ENCODE data around the gene MRPS27. TPM values are rescaled to one million over a fixed set of nuclear protein-coding genes. Genes with fewer than 3 reads are reported as not detected.

The MRPS27 gene
- total and polyA plus RNA-seq, 2 of the 13 experiments (the other 11 are each of a cell fraction or from before 2014, with no cell fraction given), result 71.8 to 115 TPM

DNA sequence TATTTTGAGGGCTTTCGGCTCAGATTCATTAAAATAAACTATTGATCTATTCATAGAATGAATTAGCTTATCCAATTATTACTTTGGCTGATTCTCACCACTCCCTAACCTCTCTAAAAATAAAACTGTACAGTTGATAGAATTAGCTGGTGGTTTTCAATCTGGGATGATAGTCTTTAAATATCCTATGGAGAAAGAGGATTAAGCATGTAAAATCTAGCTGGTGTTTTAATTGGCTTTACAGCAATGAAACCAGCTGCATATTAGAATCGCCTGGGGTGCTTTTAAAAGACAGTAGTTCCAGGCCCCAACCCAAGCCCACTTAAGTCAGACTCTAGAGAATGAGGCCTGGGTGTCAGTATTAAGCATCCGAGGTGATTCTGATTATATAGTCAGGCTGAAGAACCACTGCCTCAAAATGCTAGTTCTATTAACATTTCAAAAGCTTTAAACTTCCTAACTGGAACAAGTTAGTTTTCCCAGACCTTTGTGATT is 117.7 kb downstream of the MRPS27 start:
- H3K4me3 ChIP-seq (replicated peaks in 1 of 3; ENCODE audit: insufficient read depth in 1 of 3, low read depth in 2 of 3, low read length in 3 of 3), result no peak overlapping the region
- H3K27me3 ChIP-seq (ENCODE audit: control insufficient read depth in 1 of 2, insufficient read depth in 2 of 2, low read length in 2 of 2), result no peaks in the 10 kb centered on the region
- no peak overlapping the region for H2AFZ ChIP-seq (ENCODE audit: low read length)
- TF ChIP-seq U2AF1 (optimal IDR thresholded peaks at IDR 0.05; ENCODE audit: low read depth, low read length) (no peak), SOX6 (IDR thresholded peaks at IDR 0.05) (no peak), SOX6 (CRISPR knock-in tag; IDR thresholded peaks at IDR 0.05) (no peak), STAT5B (CRISPR knock-in tag; IDR thresholded peaks at IDR 0.05) (no peak), PHB2 (IDR thresholded peaks at IDR 0.05; ENCODE audit: partially characterized antibody) (no peak), JUNB (CRISPR knock-in tag; IDR thresholded peaks at IDR 0.05; ENCODE audit: borderline replicate concordance) (no peak), SSRP1 (CRISPR knock-in tag; IDR thresholded peaks at IDR 0.05) (no peak)
- TF ChIP-seq, protein P1, sequence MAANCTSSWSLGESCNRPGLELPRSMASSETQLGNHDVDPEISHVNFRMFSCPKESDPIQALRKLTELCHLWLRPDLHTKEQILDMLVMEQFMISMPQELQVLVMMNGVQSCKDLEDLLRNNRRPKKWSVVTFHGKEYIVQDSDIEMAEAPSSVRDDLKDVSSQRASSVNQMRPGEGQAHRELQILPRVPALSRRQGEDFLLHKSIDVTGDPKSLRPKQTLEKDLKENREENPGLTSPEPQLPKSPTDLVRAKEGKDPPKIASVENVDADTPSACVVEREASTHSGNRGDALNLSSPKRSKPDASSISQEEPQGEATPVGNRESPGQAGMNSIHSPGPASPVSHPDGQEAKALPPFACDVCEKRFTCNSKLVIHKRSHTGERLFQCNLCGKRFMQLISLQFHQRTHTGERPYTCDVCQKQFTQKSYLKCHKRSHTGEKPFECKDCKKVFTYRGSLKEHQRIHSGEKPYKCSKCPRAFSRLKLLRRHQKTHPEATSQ (CRISPR knock-in tag; IDR thresholded peaks at IDR 0.05; ENCODE audit: borderline replicate concordance), result no peak
- TF ChIP-seq, protein P2, sequence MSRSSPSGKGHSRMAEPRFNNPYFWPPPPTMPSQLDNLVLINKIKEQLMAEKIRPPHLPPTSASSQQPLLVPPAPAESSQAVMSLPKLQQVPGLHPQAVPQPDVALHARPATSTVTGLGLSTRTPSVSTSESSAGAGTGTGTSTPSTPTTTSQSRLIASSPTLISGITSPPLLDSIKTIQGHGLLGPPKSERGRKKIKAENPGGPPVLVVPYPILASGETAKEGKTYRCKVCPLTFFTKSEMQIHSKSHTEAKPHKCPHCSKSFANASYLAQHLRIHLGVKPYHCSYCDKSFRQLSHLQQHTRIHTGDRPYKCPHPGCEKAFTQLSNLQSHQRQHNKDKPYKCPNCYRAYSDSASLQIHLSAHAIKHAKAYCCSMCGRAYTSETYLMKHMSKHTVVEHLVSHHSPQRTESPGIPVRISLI (CRISPR knock-in tag; IDR thresholded peaks at IDR 0.05; ENCODE audit: borderline replicate concordance), result no peak
- TF ChIP-seq, protein P3, sequence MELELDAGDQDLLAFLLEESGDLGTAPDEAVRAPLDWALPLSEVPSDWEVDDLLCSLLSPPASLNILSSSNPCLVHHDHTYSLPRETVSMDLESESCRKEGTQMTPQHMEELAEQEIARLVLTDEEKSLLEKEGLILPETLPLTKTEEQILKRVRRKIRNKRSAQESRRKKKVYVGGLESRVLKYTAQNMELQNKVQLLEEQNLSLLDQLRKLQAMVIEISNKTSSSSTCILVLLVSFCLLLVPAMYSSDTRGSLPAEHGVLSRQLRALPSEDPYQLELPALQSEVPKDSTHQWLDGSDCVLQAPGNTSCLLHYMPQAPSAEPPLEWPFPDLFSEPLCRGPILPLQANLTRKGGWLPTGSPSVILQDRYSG (CRISPR knock-in tag; IDR thresholded peaks at IDR 0.05), result no peak
- TF ChIP-seq, protein P4, sequence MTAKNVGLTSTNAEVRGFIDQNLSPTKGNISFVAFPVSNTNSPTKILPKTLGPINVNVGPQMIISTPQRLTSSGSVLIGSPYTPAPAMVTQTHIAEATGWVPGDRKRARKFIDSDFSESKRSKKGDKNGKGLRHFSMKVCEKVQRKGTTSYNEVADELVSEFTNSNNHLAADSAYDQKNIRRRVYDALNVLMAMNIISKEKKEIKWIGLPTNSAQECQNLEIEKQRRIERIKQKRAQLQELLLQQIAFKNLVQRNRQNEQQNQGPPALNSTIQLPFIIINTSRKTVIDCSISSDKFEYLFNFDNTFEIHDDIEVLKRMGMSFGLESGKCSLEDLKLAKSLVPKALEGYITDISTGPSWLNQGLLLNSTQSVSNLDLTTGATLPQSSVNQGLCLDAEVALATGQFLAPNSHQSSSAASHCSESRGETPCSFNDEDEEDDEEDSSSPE (CRISPR knock-in tag; IDR thresholded peaks at IDR 0.05), result no peak
- TF ChIP-seq, protein P5, sequence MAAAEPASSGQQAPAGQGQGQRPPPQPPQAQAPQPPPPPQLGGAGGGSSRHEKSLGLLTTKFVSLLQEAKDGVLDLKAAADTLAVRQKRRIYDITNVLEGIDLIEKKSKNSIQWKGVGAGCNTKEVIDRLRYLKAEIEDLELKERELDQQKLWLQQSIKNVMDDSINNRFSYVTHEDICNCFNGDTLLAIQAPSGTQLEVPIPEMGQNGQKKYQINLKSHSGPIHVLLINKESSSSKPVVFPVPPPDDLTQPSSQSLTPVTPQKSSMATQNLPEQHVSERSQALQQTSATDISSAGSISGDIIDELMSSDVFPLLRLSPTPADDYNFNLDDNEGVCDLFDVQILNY (CRISPR knock-in tag; conservative IDR thresholded peaks at IDR 0.05), result no peak
- FAIRE-seq, result no peak
- no peak overlapping the region for H3K27ac ChIP-seq (ENCODE audit: extremely low read length, insufficient read depth, low read length)
- no peaks in the 10 kb centered on the region for H3K79me2 ChIP-seq (ENCODE audit: insufficient read depth, low read length)
- 81% methylated on average over 3 of the region's 3 CpGs for WGBS (ENCODE audit: low lambda C conversion rate)
- CTCF ChIA-PET (ENCODE audit: low intra/inter-chr PET ratio, low total read pairs), result no interaction called here
- POLR2A ChIA-PET, result no interaction called here
- no peak for ATAC-seq
- H3K36me3 ChIP-seq (replicated peaks in 1 of 2; ENCODE audit: control insufficient read depth in 1 of 2, insufficient read depth in 2 of 2, low read length in 2 of 2), result peaks cover 0 to 2% of the 10 kb centered on the region in 2 experiments; a peak in 1 of 5 replicates
- no peak overlapping the region for H3K9ac ChIP-seq (ENCODE audit: insufficient read depth, low read depth, low read length)
- intact Hi-C loops (cut with micrococcal nuclease; ENCODE audit: unreplicated experiment) (no loop called here), in situ Hi-C loops (cut with HindIII; ENCODE audit: extremely low pct_ligation_motif_present, low pct_unique_long_range_greater_than_20kb) (no loop called here)
- H3K4me2 ChIP-seq (ENCODE audit: low read depth, low read length), result no peak overlapping the region
- BruUV-seq (replicated peaks), result no TSS peak
- DNase-seq (ENCODE audit: low spot score), result no peak
- no peaks in the 10 kb centered on the region for H3K9me3 ChIP-seq (ENCODE audit: low read length)
- 0 out of 2 replicates have a peak, but pooled peaks cover 8% of the 10 kb centered on the region for H3K4me1 ChIP-seq (ENCODE audit: insufficient read depth, low read length)
- H4K20me1 ChIP-seq (ENCODE audit: insufficient read depth, low read length), result no peaks in the 10 kb centered on the region

Data from HepG2 (cell line).